H1 (cell line): ENCODE results near the gene EME2. TPM values are rescaled to one million over a fixed set of nuclear protein-coding genes. Genes with fewer than 3 reads are reported as not detected.

Experiments used
- CTCF ChIA-PET: fragments of 300-600 bp; sonication (Branson Sonifier 250); formaldehyde crosslinking; loops from one replicate; lab custom pipeline; 2021; ENCODE audit not compliant: partially characterized antibody; lab: Charles Lee
- POLR2A ChIA-PET: fragments of 300-600 bp; sonication (Branson Sonifier 250); formaldehyde crosslinking; loops from one replicate; lab custom pipeline; 2021; ENCODE audit warnings: inconsistent platforms; ENCODE audit not compliant: partially characterized antibody; lab: Charles Lee
- DNase-seq, 2 experiments: peaks; one replicate each; pipeline versions ENCODE4 v3.0.0 to v3.0.0-alpha.2; 2010 to 2022; ENCODE audit warnings: low spot score in 2 of 2, low read depth in 1 of 2, mixed read lengths in 1 of 2
- FAIRE-seq: peaks from 2 replicates; lab custom pipeline; 2011; peaks lifted over from hg19 to GRCh38; lab: Jason Lieb, UNC
- H2AFZ ChIP-seq: 2 replicates; pipeline ENCODE4 v1.8.1; 2012; ENCODE audit warnings: low read length, inconsistent platforms
- H2AK5ac ChIP-seq: 2 replicates; pipeline ENCODE4 v1.6.1; 2013; ENCODE audit warnings: low read depth, low read length
- H2BK120ac ChIP-seq: replicated peaks from 2 replicates; pipeline ENCODE3; 2013; ENCODE audit warnings: low read depth, low read length, inconsistent platforms
- H2BK12ac ChIP-seq: 2 replicates; pipeline ENCODE4 v1.6.1; 2013; ENCODE audit warnings: low read depth, low read length
- H2BK15ac ChIP-seq: 2 replicates; pipeline ENCODE4 v1.6.1; 2013; ENCODE audit warnings: low read length
- H2BK20ac ChIP-seq: 2 replicates; pipeline ENCODE4 v1.6.1; 2013; ENCODE audit warnings: low read length
- H2BK5ac ChIP-seq: 2 replicates; pipeline ENCODE4 v1.6.1; 2013; ENCODE audit warnings: low read depth, low read length
- H3K14ac ChIP-seq: 2 replicates; pipeline ENCODE4 v1.6.1; 2013; ENCODE audit warnings: inconsistent platforms; ENCODE audit not compliant: insufficient read length
- H3K18ac ChIP-seq: 2 replicates; pipeline ENCODE4 v1.6.1; 2013; ENCODE audit warnings: low read length; ENCODE audit errors: extremely low read depth
- H3K23ac ChIP-seq: 2 replicates; pipeline ENCODE4 v1.6.1; 2013; ENCODE audit warnings: inconsistent platforms; ENCODE audit not compliant: insufficient read length
- H3K23me2 ChIP-seq: 2 replicates; pipeline ENCODE4 v1.6.1; 2013; ENCODE audit warnings: low read depth, low read length
- H3K27ac ChIP-seq: 2 replicates; pipeline ENCODE4 v1.6.1; 2011; ENCODE audit warnings: low read depth, low read length, inconsistent platforms
- H3K27me3 ChIP-seq, 4 experiments: replicated peaks in 1 of 4; 1 replicate in 1 of 4; 2 replicates in 3 of 4; pipeline versions ENCODE4 v1.6.1 to v1.8.1; 2011 to 2013; ENCODE audit warnings: low read length in 3 of 4, mild to moderate bottlenecking in 3 of 4, inconsistent platforms in 2 of 4, mixed read lengths in 2 of 4, moderate library complexity in 1 of 4; ENCODE audit not compliant: control insufficient read depth in 3 of 4, insufficient read depth in 3 of 4; ENCODE audit errors: extremely low read depth in 1 of 4
- H3K36me3 ChIP-seq, 4 experiments: 2 replicates each; pipeline versions ENCODE4 v1.6.1 to v1.8.1; 2011 to 2013; ENCODE audit warnings: mild to moderate bottlenecking in 4 of 4, low read length in 3 of 4, moderate library complexity in 2 of 4, control low read depth in 1 of 4, inconsistent platforms in 1 of 4; ENCODE audit not compliant: insufficient read depth in 4 of 4, control insufficient read depth in 2 of 4
- H3K4ac ChIP-seq: replicated peaks from 2 replicates; pipeline ENCODE3; 2013; ENCODE audit warnings: low read length, low read depth, mixed read lengths, inconsistent platforms; ENCODE audit not compliant: insufficient read length
- H3K4me1 ChIP-seq, 4 experiments: replicated peaks in 1 of 4; 1 replicate in 1 of 4; 2 replicates in 3 of 4; pipeline versions ENCODE4 v1.6.1 to v1.8.1; 2011 to 2013; ENCODE audit warnings: low read length in 3 of 4, inconsistent platforms in 2 of 4, mixed read lengths in 1 of 4; ENCODE audit not compliant: insufficient read depth in 4 of 4, control insufficient read depth in 3 of 4
- H3K4me2 ChIP-seq, 2 experiments: 2 replicates each; pipeline versions ENCODE4 v1.6.1 to v1.8.1; 2011 to 2013; ENCODE audit warnings: low read depth in 2 of 2, low read length in 2 of 2, control low read depth in 1 of 2, inconsistent platforms in 1 of 2, mild to moderate bottlenecking in 1 of 2; ENCODE audit not compliant: insufficient read depth in 1 of 2
- H3K4me3 ChIP-seq, 4 experiments: fragments of 200-600, 300-600 bp in 1 of 4; sonication (generic), shearing (Covaris generic), sonication (Bioruptor Twin) in 1 of 4; 2 replicates each; pipeline versions ENCODE4 v1.5.1 to v1.8.1; 2011 to 2016; ENCODE audit warnings: low read length in 4 of 4, low read depth in 3 of 4, control low read depth in 2 of 4, inconsistent platforms in 2 of 4, mild to moderate bottlenecking in 2 of 4, mixed read lengths in 1 of 4, moderate library complexity in 1 of 4; ENCODE audit not compliant: insufficient read depth in 2 of 4; ENCODE audit errors: extremely low read depth in 1 of 4
- H3K56ac ChIP-seq: replicated peaks from 2 replicates; pipeline ENCODE3; 2013; ENCODE audit warnings: low read depth, mild to moderate bottlenecking, mixed read lengths, low read length, inconsistent platforms; ENCODE audit not compliant: insufficient read length
- H3K79me1 ChIP-seq: 2 replicates; pipeline ENCODE4 v1.6.1; 2013; ENCODE audit warnings: low read depth, low read length, control low read depth
- H3K79me2 ChIP-seq, 2 experiments: 2 replicates each; pipeline versions ENCODE4 v1.6.1 to v1.8.1; 2012 to 2013; ENCODE audit warnings: low read length in 2 of 2, mild to moderate bottlenecking in 2 of 2, inconsistent platforms in 1 of 2; ENCODE audit not compliant: insufficient read depth in 2 of 2, control insufficient read depth in 1 of 2
- H3K9ac ChIP-seq, 4 experiments: replicated peaks in 1 of 4; 1 replicate in 1 of 4; 2 replicates in 3 of 4; pipeline versions ENCODE4 v1.6.1 to v1.8.1; 2011 to 2013; ENCODE audit warnings: low read depth in 3 of 4, low read length in 3 of 4, control low read depth in 2 of 4, mild to moderate bottlenecking in 2 of 4, moderate library complexity in 2 of 4, inconsistent platforms in 1 of 4; ENCODE audit errors: extremely low read depth in 1 of 4
- H3K9me3 ChIP-seq, 2 experiments: 2 replicates each; pipeline versions ENCODE4 v1.6.1 to v1.8.1; 2012 to 2013; ENCODE audit warnings: mild to moderate bottlenecking in 2 of 2, moderate library complexity in 2 of 2, control low read depth in 1 of 2, inconsistent platforms in 1 of 2, low read depth in 1 of 2, low read length in 1 of 2, mixed read lengths in 1 of 2; ENCODE audit not compliant: insufficient read depth in 2 of 2
- H4K20me1 ChIP-seq, 2 experiments: replicated peaks in 1 of 2; 2 replicates each; pipeline versions ENCODE3 to v1.8.1; 2011 to 2013; ENCODE audit warnings: inconsistent platforms in 2 of 2, low read length in 2 of 2, mild to moderate bottlenecking in 1 of 2; ENCODE audit not compliant: insufficient read depth in 2 of 2, control insufficient read depth in 1 of 2
- H4K5ac ChIP-seq: 2 replicates; pipeline ENCODE4 v1.6.1; 2013; ENCODE audit warnings: low read length, low read depth, mixed read lengths, inconsistent platforms; ENCODE audit not compliant: insufficient read length
- H4K8ac ChIP-seq: 2 replicates; pipeline ENCODE4 v1.8.0; 2013; ENCODE audit warnings: mild to moderate bottlenecking, moderate library complexity, low read length, inconsistent platforms; ENCODE audit not compliant: insufficient read depth; ENCODE audit errors: extremely low read depth
- H4K91ac ChIP-seq: replicated peaks from 2 replicates; pipeline ENCODE3; 2013; ENCODE audit warnings: low read length, mixed read lengths, inconsistent platforms; ENCODE audit not compliant: insufficient read length
- CBX5 ChIP-seq: fragments of 300-800, 300-1000 bp; sonication (generic); IDR thresholded peaks from 2 replicates; pipeline ENCODE4 v1.7.1; 2016; ENCODE audit warnings: antibody characterized with exemption, low read length, low read depth
- CBX8 ChIP-seq: fragments of 300-800, 300-1000 bp; sonication (generic); IDR thresholded peaks from 2 replicates; pipeline ENCODE4 v1.7.1; 2016; ENCODE audit warnings: low read depth, low read length, borderline replicate concordance
- CHD1 ChIP-seq: IDR thresholded peaks from 2 replicates; pipeline ENCODE4 v1.6.1; 2012; ENCODE audit warnings: low read depth, low read length, improper control_type of control experiment
- CHD2 ChIP-seq: IDR thresholded peaks from 2 replicates; pipeline ENCODE4 v1.6.1; 2012; ENCODE audit warnings: low read length, improper control_type of control experiment
- EP300 ChIP-seq, 2 experiments: IDR thresholded peaks; 1 replicate in 1 of 2; 2 replicates in 1 of 2; pipeline ENCODE4 v1.6.1; 2011 to 2012; ENCODE audit warnings: low read depth in 2 of 2, low read length in 2 of 2, mild to moderate bottlenecking in 2 of 2, borderline replicate concordance in 1 of 2, inconsistent platforms in 1 of 2, moderate library complexity in 1 of 2
- FOSL1 ChIP-seq: IDR thresholded peaks from 2 replicates; pipeline ENCODE4 v1.6.1; 2011; ENCODE audit warnings: mild to moderate bottlenecking, low read depth, low read length, moderate library complexity; ENCODE audit not compliant: insufficient read depth
- GABPA ChIP-seq: IDR thresholded peaks from 2 replicates; pipeline ENCODE4 v1.6.1; 2011; ENCODE audit warnings: mild to moderate bottlenecking, low read length, moderate library complexity, borderline replicate concordance; ENCODE audit not compliant: insufficient read depth
- JUN ChIP-seq: IDR thresholded peaks from 2 replicates; pipeline ENCODE4 v1.6.1; 2011; ENCODE audit warnings: low read depth, mild to moderate bottlenecking, improper control_type of control experiment, low read length
- KDM5A ChIP-seq: fragments of 200-600 bp; IDR thresholded peaks from 2 replicates; pipeline ENCODE4 v1.7.1; 2012; ENCODE audit warnings: mild to moderate bottlenecking, low read length, inconsistent platforms, mixed read lengths
- MAX ChIP-seq: IDR thresholded peaks from 2 replicates; pipeline ENCODE4 v1.6.1; 2012; ENCODE audit warnings: inconsistent platforms
- RBBP5 ChIP-seq: IDR thresholded peaks from 2 replicates; pipeline ENCODE4 v1.7.1; 2012; ENCODE audit warnings: low read depth, mild to moderate bottlenecking, inconsistent platforms, low read length, moderate library complexity, borderline replicate concordance
- SP1 ChIP-seq: IDR thresholded peaks from 2 replicates; pipeline ENCODE4 v1.6.1; 2011; ENCODE audit warnings: low read depth, low read length
- TAF1 ChIP-seq: IDR thresholded peaks from 2 replicates; pipeline ENCODE4 v1.6.1; 2011; ENCODE audit warnings: mild to moderate bottlenecking, low read depth, low read length
- WGBS, 2 experiments: shearing (Covaris generic) in 1 of 2; methylation state at CpG; one replicate each; pipeline versions ENCODE4 v1.1.6 to v1.1.7; 2013 to 2015; ENCODE audit warnings: low lambda C conversion rate in 2 of 2, mixed read lengths in 2 of 2, inconsistent platforms in 1 of 2, low coverage in 1 of 2, missing lambda C conversion rate in 1 of 2; ENCODE audit not compliant: insufficient replicate concordance in 2 of 2, insufficient coverage in 1 of 2, insufficient read length in 1 of 2; ENCODE audit errors: extremely low coverage in 1 of 2, missing lambda C conversion rate in 1 of 2; 5-methylcytosine and 5-hydroxymethylcytosine counted together
- polyA plus RNA-seq, 7 experiments: library from polyadenylated mRNA; depleted of rRNA in 3 of 7; stranded (reverse) in 5 of 7; unstranded in 2 of 7; fragments of >200 nt in 5 of 7; fragments of 200-250 nt in 2 of 7; gene quantifications; 1 replicate in 5 of 7; 2 replicates in 1 of 7; 4 replicates in 1 of 7; pipeline versions ENCODE4 v1.2.1 to v1.2.3, GENCODE V29; 2011 to 2013; ENCODE audit warnings: missing spikeins in 2 of 7, mixed read lengths in 2 of 7
- total RNA-seq: library from RNA; stranded (reverse); fragmentation: NEBNext Ultra II Directional; extraction: Animal tissue kit (Norgen Biotek cat#: 25700); gene quantifications from 2 replicates; pipeline ENCODE4 v1.2.1, GENCODE V29; 2021

EME2 gene
- total and polyA plus RNA-seq, 2 of the 8 experiments (the other 6 are each of a cell fraction or from before 2014, with no cell fraction given) = 13.1 to 19.7 TPM

- no peak overlapping the region for H2BK120ac ChIP-seq
- H3K4me2 ChIP-seq = no peak overlapping the region
- peaks cover 0 to 2% of the 10 kb centered on the region in 2 experiments for H4K20me1 ChIP-seq
- no peak overlapping the region for H2AK5ac ChIP-seq
- H3K36me3 ChIP-seq = peaks cover 0 to 2% (median 0%) of the 10 kb centered on the region in 4 experiments; a peak in 1 of 8 replicates
- H2AFZ ChIP-seq = no peak overlapping the region
- no peaks in the 10 kb centered on the region for H3K79me2 ChIP-seq
- H4K5ac ChIP-seq = no peak overlapping the region
- POLR2A ChIA-PET = interaction anchor here (1.4 kb wide), 1 partner anchor 150 kb away, joined by 4 read pairs; no protein-coding TSS in a partner anchor
- no peak for DNase-seq
- H3K23me2 ChIP-seq = no peaks in the 10 kb centered on the region
- no peak overlapping the region for H3K18ac ChIP-seq
- TF ChIP-seq CBX5 (no peak), JUN (no peak), CHD2 (no peak), TAF1 (no peak), SP1 (no peak), CHD1 (no peak), EP300 (IDR thresholded peaks at IDR 0.05; ENCODE audit: borderline replicate concordance in 1 of 2, low read depth in 2 of 2, low read length in 2 of 2) (no peak), FOSL1 (no peak), CBX8 (no peak), KDM5A (no peak), RBBP5 (no peak), MAX (no peak), GABPA (no peak)
- TF ChIP-seq, all 59 proteins: peak for 0
- FAIRE-seq = no peak
- Histone ChIP-seq H3K79me1 (no peaks in the 10 kb centered on the region), H2BK12ac (no peak overlapping the region), H3K9me3 (peaks cover 1 to 3% of the 10 kb centered on the region in 2 experiments; a peak in 1 of 4 replicates), H2BK15ac (no peak overlapping the region), H3K23ac (no peak overlapping the region), H2BK5ac (no peak overlapping the region), H3K14ac (no peak overlapping the region), H4K91ac (no peak overlapping the region), H3K4me1 (no peaks in the 10 kb centered on the region; a peak in 2 of 7 replicates), H3K4me3 (no peak overlapping the region), H2BK20ac (no peak overlapping the region), H4K8ac (peak overlapping the region; percentile 9; the same call in 1 of the 2 replicates), H3K27ac (no peak overlapping the region), H3K27me3 (no peaks in the 10 kb centered on the region), H3K56ac (no peak overlapping the region), H3K4ac (no peak overlapping the region), H3K9ac (no peak overlapping the region)
- 93% methylated on average over 12 of the region's 16 CpGs; no CpG with 5 or more reads in 1 of the 2 experiments for WGBS, 2 experiments
- CTCF ChIA-PET = interaction anchor here (1.0 to 2.0 kb wide), 7 partner anchors 9 to 77 kb away, joined by 3 to 7 read pairs (median 5); partner anchors contain the start of genes IGFALS, NUBP2 and SPSB3
Measured at GRCh38 chr16:1810536-1810935, 37.9 kb downstream of the EME2 start.
